HUDEP-2 (cell line): ENCODE results near the gene ZNF644.
"Not testable (repeated sequence)": the region's sequence is repeated elsewhere in the genome, so short reads cannot be mapped to it uniquely, and the experiment has no call there.

Experiments used
- DNase-seq, 76 experiments: peaks; one replicate each; lab custom pipeline; 2025; ENCODE audit not compliant: unreplicated experiment in 76 of 76; lab: John Stamatoyannopoulos, UW

ZNF644 gene

DNA sequence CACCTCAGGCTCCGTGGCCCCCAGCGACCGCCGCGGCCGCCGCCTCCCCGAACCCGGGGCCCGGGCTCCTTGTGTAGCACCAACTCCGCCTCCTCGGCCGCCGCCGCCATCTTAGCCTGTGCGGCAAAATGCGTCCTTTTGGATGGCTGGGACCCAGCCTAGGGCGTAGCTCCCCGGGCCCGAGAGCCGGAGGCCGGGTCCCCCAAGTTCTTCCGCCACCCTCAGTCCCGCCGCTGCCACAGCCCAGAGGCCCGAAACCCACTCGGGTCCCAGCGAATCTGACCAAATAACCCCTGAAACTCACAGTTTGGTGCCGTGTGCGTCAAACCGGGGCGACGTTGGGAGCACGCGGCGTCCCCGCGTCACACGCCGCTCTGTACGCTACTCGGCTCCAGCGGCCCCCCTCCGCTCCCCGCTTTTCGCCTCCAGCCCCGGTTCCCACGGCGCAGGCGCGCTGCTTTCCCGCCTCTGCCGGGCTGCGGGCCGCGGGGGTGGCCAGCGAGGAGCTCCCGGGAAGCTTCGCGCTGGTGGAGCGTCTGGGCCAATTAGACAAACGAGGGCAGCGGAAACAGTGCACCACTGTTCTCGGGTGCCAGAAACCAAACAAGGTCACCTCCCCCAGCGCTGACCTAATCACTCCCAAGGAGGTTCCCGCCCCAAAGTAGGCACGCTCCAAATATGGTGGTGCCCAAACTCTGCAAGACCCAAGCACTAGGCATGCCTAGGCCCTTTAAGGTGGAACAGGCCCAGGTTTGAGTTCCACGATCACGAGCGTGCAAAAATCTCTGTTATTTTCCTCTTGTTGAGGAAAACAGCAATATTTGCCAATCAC, at the start of gene ZNF644:
Gene ZNF644, minus strand, starts transcription at position 350 of the 832 bp plus-strand sequence. CDS start 39,682 bp downstream, outside the sequence.
- peak; percentile 18 to 94 (median 86) for DNase-seq

DNA sequence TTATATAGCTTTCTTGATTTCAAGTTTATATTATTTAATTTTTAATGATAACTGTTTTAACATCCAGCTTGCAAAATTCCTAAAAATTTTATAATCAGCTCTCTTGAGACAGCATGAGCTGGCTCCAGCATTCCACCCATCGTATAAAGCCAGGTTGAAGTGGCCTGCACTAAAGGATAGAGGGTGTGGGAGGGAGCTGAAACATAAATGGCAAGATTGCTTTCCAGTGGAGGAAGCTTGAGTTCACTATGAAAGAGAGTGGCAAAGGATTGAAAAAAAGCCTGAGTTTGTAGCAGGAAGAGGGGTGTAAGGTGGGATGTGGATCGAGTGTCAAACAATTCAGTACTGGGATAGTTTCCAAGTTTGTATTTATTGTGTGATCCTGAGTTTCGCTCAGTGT, 48.5 kb upstream of the ZNF644 start:
- no peak for DNase-seq

DNA sequence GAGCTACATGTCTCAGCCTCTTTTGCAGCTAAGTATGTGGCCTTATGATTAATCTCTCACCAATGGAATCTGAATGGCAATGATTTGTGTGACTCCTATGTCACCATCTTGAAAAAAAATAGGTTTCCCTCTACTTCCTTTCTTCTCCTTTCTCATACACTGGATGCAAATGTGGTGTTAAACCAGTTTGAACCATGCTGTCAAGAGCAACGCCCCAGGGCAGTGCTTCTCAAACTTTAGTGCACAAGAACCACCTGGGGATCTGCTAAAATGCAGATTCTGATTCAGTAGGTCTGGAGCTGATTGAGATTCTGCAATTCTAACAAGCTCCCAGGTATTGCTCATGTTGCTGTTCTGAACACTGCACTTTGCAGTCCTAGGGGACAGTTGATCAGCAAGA, 44.7 kb upstream of the ZNF644 start:
- DNase-seq, result no peak

DNA sequence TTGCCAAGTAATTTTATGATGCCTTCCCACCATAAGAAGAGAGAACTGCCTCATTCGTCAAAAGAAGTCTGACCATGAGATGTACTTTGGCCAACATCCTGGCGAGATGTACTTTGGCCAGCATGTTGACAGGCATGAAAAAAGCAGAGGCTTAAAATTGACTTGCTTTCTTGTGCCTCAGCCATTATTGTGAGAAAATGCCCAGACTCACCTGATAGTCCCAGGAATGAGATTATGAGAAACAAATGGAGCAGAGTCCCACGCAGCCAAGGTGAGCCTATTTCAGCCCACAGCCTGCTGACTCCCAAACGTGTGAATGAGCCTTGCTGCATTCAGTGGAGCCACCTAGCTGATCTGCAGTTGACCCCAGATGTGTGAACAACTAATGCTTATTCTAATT, 43.5 kb upstream of the ZNF644 start:
- no peak for DNase-seq

DNA sequence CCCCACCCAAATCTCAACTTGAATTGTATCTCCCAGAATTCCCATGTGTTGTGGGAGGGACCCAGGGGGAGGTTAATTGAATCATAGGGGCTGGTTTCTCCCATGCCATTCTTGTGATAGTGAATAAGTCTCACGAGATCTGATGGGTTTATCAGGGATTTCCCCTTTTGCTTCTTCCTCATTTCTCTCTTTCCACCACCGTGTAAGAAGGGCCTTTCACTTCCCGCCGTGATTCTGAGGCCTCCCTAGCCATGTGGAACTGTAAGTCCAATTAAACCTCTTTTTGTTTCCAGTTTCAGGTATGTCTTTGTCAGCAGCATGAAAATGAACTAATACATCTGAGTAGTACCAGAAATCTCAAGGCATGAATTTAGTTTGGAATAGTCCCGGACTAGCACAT, 41.6 kb upstream of the ZNF644 start:
- not testable (repeated sequence) for DNase-seq

DNA sequence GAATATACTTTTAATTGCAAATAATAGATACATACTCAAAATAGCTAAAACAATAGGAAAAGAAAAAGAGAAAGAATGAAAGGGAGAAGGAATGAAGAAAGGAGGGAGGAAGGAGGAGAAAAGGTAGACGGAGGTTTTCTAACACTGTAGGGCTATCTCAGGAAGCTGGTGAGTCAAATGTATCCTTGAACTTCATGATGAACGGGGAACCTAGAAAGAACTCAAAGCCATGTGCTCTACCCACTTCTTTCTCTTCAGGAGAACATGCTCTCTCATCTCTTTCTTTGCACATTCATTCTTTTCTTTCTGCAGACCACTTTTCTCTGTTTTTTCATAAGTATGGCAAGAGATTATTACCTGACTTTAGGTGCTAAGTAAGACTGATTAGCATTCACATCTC, 37.3 kb upstream of the ZNF644 start:
- DNase-seq, result no peak

DNA sequence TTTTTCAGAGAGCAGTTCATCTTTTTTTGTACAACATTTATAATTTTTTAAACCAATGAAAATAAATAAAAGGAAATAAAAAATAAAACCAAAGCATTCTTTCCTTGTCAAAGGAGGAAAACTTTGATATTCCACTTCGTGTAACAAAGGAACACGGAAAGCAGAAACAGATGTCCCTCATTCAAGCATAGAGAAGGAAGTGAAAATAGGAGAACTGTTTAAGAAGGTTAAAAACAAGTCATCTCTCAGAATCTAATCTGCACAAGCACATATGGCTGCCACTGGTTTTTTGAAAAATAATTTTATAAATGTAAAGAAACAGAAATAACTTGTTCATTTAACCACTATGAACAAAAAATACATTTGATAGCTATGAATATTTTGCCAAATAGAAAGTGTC, 35.9 kb upstream of the ZNF644 start:
- no peak for DNase-seq

DNA sequence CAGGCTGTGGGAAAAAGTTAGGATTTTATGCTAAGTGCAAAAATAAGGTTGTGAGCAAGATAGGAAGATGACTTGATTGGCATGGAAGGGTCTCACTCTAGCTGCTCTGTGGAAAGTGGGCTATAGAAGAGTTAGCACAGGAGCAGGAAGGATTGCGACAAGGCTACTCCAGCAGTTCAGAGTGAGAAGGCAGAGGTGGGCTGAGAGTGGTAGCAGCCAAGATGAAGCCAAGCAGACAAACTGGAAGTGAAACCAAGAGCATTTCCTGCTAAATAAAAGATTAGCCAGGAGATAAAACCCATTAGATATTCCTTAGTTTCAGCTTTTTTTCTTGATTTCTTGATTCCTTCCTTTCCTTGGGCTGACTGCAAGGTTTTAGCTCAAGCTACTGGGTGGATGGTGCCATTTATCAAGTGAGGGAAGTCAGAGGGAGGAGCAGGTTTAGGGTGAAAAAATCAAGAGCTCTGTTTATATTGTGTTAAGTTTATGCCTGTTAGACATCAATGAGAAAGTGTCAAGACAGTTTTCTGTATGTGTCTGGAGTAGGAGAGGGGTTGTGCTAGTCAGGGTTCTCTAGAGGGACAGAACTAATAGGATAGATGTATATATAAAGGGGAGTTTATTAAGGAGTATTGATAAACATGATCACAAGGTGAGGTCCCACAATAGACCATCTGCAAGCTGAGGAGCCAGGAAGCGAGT, 33.1 kb upstream of the ZNF644 start:
- no peak for DNase-seq

DNA sequence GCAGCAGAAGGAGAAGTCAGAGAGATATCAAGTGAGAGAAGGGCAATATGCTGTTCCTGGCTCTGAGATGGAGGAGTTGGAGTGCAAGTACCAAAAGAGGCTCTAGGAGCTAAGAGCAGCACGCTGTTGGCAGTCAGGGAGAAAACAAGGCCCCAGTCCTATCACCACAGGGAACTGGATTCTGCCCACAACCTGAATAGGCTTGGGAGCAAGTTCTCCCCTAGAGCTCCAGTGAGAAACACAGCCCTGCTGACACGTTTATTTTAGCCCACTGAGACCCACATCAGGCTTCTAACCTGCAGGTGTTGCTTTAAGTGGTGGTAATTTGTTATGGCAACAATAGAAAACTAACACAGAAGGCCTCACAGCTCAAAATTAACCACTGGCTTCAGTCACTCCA, 31.8 kb upstream of the ZNF644 start:
- DNase-seq, result no peak

DNA sequence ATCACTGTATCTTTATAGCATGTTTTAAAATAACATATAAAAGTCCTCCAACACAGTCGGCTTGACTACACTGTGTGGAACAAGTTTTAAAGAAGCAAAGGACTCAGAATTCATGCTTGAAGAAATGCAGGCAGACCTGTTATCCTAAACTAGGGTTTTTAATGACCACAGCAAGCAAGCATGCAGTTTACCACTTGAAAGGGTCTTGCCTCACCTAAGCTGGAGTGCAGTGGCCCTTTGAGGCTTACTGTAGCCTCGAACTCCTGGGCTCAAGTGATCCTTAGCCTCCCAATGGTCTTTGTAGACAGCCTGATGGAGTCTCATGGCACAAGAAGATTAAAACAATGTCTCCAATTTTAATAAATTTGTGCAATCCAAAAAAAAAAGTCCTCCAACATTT, 27.7 kb upstream of the ZNF644 start:
- not testable (repeated sequence) for DNase-seq

DNA sequence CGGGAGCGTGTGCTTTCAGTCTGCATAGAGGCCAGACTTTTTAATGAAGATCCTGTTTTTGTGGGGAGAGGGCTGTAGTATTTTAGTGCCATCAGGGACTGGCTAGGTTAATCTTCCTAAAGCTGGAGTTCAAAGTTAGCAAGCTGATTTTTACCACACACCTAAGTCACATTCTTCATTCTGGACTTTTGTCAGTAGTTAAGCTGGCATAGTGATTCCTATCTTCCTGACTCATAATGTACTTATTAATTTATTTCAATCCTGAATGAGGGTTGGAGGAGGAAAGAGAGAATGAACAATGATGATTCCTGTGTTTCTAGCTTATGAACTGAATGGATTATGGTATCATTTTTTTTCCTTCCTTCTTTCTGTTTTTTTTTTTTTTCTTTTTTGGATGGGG, 24.9 kb upstream of the ZNF644 start:
- DNase-seq, result no peak

DNA sequence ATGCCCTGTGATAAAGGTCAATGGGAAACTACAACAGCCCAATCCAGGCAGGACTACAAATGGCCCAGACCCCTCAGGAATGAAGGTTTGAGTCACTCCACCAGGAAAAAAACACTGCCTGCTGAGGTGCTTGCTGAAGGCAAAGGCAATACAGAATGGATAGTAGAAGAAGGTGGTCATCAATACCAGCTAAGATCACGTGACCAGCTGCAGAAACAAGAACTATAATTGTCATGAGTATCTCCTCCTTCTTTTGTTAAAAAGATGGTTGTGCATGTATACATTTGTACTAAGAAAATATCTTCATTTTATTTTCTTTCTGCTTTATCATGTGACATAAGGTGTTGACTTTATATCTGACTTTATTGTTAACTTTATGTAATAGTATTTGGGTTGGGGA, 23.4 kb upstream of the ZNF644 start:
- no peak for DNase-seq

DNA sequence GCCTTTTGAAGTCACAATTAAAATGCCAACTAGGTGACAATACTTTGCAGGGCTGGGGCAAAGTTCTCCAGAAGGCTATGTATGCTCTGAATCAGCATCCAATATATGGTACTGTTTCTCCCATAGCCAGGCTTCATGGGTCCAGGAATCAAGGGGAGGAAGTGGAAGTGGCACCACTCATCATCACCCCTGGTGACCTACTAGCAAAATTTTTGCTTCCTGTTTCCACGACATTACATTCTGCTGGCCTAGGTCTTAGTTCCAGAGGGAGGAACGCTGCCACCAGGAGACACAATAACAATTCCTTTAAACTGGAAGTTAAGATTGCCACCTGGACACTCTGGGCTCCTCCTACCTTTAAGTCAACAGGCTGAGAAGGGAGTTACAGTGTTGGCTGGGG, 22.9 kb upstream of the ZNF644 start:
- DNase-seq, result not testable (repeated sequence)

DNA sequence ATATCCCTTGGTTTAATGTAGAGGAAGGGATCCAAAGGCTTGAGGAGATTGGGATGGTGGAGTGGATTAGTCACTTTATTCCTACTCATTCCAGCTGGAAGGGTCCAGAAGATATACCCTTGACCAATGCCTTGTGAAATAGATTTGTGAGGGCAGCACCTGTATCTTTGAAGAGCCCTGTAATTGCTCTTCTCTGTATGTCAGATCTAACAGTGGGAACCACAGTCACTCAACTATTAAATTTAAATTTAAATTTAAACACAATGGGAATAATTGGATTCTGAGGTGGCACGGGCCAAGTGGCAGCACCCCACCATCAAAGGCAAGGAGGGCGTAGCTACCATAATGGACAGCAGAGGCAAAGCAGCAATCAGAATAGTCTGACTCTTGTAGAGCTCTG, 20.5 kb upstream of the ZNF644 start:
- not testable (repeated sequence) for DNase-seq

DNA sequence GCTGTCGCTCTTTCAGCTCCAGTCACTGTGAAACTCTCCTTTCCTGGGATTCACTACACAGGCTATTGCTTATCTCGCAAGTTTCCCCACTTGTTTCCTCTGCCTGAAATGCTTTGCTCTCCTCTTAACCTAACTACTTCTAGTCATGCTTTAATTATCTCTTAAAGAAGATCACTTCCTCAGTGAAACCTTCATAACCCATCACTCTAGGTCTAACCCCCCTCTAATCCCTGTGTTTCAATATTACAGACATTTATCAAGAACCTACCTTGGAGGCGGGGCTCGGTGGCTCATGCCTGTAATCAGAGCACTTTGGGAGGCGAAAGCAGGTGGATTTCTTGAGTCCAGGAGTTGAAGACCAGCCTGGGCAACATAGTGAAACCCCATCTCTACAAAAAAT, 16.7 kb upstream of the ZNF644 start:
- no peak for DNase-seq

DNA sequence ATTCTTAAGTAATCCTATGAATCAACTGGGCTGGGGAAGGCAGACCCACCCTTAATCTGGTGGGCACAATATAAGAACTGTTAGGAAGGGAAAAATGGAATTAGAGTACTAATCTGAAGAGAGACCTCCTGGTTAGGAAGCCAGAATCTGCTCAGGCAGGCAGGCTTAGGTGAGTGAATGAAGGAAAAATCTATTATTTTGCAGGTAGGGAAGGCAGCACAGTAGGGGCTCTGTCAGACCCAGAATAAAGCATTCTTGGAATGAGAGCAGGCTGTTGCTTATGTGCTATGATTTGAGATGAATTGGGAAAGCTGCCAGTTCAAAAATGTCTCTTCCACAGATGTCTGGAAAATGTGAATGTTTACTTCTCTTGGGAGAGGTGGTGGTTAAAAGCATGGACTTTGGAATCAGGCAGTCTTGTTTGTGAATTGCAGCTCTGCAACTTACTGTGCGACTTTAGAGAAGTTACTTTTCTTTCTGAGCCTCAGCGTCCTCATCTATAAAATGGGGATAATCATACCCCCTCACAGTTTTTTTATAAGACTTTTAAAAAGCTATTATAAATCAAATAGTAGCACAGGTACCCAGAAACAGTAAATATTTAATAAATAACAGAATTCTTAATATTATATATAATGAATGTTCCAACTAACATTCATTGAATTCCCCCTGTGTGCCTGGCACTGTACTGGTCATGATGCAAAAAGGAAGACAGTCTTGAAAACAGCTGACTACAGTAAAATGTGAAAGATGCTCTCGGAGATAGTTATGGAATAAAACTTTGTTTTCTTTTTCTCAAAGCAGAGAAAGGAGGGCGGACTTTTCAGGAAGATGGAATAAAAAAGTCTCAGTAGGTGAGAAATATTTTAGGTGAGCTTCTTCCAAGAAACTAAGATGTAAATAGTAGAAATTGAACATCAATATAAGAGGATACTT, 15.3 kb upstream of the ZNF644 start:
- no peak for DNase-seq

DNA sequence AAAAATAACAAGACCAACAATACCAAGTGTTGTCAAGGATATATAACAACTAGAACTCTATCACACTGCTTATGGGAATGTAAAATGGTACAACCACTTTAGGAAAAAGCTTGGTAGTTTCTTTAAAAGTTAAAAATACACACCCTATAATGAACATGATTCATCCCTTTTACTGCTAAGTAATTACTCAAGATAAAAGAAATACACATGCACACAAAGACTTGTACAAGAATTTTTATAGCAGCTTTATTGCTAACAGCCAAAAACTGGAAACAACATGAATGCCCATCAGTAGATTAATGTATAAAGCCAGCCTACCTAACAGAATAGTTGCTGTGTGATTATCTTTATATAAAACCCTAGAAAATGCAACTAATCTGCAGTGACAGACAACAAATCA, 10.5 kb upstream of the ZNF644 start:
- no peak for DNase-seq

DNA sequence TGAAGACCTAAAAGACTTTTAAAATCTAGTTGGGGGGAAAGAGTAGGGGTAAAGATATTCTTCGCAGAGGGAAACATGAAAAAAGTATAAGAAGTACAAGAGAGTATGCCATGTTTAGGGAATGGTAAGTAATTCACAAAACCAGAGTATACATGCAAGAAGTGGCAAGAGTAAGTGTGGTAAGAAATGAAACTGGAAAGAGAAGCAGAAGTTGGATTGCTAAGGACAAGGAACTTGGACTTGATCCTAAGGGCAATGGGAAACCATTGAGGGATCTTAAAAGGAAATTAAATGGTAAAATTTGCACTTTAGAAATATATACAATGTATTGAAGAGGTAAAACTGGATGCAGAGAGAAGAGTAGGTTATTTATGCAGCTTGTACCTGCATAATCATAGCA, 9.2 kb upstream of the ZNF644 start:
- no peak for DNase-seq

DNA sequence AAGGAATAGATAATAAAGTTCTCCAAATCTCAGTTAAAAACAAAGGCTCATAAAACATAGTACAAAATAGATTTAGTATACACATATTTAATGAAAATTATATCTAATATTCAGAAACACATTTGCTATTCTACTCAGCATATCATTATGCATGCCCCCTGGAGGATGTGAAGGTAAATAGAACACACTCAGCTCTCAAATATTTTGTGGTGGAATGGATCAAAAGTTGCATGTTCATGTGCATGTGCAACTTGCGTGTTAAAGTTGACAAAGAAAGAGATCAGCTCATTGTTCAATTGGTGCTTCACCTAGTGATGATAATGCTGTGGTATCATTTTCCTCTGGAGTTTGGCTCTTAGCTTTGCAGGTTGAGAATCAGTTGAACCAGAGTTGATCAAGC, 4.9 kb upstream of the ZNF644 start:
- peak in 2 of 76 experiments; percentile 3 to 14 for DNase-seq

DNA sequence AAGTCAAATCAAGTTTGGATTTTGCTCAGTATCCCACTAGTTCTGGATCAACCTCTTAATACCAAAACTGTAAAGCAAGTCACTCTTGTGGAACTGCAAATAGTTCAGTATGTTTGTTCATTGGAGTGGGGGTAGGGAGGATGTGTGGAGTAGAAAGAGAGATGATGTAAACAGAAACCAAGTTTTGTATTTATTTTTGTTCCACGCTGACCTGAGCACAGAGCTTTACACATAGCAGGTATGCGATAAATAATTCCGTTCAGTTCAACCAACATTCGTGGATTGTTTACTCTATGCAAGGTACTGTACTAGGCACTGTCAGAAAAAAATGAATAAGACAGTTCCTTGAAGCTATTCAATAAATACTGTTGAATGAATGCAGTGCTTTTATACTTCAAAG, 4.5 kb upstream of the ZNF644 start:
- DNase-seq, result no peak

DNA sequence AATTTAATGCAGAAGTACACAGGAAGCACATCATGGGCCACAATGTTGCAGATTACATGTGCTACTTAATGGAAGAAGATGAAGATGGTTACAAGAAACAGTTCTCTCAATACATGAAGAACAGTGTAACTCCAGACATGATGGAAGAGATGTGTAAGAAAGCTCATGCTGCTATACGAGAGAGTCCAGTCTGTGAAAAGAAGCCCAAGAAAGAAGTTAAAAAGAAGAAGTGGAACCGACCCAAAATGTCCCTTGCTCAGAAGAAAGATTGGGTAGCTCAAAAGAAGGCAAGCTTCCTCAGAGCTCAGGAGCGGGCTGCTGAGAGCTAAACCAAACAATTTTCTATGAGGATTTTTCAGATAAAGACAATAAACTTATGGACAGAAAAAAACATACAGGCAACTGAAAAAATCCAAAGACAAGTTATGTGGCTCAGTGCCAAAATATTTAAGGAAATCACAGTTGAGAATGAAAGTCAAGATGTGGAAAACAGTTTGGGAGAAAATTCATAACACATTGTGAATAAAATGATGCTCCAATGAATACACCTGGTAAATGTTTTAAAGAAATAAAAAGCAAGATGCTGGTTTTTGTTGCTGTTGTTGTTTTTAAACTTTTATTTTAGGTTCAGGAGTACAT, 2.8 kb upstream of the ZNF644 start:
- DNase-seq, result no peak
